ENCODE data around the gene SDK1.
"Not testable (repeated sequence)": the region's sequence is repeated elsewhere in the genome, so short reads cannot be mapped to it uniquely, and the experiment has no call there.

The SDK1 gene

DNA sequence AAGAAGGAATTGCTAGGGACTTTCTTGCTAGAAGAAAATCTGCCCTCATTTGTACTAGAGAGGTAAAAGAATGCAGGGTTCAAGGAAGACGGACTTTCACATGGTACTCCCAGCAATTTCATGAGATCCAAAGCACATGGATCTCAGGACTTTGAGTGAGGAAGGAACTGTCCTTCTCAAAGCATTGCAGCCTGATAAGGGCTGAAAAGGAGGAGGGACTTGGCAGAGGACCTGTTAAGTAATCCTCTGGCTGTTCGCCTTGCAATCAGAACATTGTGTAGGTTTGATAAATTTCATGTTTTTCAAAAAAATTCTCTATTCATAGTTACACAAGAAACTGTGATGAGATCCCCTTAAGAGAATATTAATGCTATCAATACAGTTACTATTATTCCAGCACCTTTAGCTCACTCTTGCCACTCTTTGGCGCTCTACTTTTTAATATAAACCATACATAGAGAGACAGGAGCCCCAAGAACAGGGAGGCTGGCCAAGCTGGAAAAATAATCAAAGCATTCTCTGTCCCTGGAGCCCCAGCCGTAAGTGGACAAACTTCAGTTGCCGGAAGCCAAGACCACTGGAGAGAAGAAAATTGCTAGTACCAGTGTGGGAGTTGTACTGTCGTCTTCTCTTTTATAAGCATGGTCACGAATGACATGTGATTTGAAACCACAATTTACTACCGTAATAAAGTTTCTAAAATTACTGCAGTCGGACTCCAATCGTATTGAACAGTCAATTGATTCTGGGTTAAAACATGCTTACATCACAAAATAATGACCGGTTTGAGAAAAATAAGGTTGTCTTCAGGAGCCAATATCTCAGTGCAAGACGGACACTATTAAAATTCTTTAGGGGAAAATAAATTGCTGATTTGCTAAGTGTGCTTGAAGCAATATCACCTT lies 424.4 kb downstream of the SDK1 start:
- TF ChIP-seq POLR2A (IDR thresholded peaks at IDR 0.05; ENCODE audit: low read length) (no peak), GATA1 (IDR thresholded peaks at IDR 0.05; ENCODE audit: low read depth, low read length) (no peak)
- DNase-seq, result no peak

DNA sequence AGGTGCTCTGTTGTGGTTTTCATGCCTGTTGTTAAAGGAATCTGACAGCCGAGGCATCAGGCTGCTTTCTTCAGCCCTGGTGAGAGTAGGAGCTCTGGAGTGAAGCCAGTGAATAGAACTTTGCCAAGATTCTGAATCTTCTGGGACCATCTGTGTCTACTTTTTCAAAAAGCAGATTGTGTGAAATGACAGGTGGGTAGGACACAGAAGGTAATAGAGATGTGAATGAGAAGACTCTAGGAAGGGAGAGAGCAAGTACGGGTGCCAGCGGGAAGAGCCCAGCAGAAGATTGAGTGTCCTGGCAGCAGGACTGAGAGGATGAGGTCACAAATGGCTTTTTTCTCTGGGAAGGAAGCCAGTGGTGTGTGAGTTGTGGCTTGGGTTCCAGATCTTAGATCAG lies 429.2 kb downstream of the SDK1 start:
- no peak for TF ChIP-seq GATA1 (IDR thresholded peaks at IDR 0.05; ENCODE audit: low read depth, low read length)
- no peak for TF ChIP-seq POLR2A (IDR thresholded peaks at IDR 0.05; ENCODE audit: low read length)
- DNase-seq, result no peak

DNA sequence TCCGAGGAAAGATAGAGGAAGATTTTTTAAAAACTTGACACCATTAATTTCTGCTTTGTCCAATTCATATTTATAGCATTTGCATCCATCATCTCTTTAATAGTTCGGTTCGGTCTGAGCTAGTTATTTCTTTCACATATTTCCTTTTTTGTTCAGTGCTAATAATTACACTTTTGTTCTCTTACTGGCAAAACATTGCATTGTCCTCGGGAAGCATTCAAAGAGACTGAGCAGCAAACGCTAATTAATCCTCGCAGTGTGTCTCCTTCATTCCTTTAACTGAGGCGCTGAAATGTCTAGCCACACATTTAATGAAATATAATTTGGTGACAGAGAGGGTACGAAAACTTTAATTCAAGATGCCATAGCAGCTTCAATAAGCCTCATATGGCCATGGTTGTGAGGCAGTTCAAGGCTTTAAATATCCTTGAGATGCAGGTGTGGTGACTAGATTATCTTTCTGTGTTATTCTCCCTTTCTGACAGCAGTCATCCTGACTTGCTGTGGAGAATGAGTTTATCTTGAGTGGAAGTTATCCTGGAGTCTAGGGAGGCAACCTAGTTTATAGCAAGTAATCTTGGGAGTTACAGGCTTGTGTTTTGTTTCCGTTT lies 431.4 kb downstream of the SDK1 start:
- TF ChIP-seq POLR2A (IDR thresholded peaks at IDR 0.05; ENCODE audit: low read length), result no peak
- TF ChIP-seq GATA1 (IDR thresholded peaks at IDR 0.05; ENCODE audit: low read depth, low read length), result no peak
- DNase-seq, result no peak

DNA sequence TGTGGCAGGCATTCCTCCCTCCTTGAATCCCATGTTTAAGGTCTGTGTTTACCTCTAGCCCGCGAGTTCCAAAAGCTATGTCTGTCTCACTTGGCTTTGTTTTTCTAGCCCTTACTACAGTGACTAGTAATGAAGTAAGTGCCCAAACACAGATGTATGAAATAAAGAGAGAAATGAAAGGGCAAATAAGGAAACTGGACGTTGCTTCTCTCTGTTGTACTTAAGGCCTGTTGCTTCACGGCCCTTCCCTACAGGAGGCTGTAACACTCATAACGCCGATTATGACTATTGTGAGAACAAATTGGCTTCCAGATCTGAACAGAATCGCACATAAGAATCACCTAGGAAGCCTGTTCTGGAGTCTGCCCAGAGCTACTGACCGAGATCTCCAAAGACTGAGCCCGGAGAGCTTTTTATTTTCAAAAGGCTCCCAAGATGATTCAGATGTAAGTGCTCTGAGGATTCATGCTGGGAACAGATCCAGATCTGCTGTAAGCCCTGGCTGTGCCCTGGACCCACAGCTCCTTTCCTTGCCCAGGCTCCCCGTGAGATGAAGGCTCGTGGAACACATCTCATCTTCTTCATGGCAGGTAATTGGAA lies 432.6 kb downstream of the SDK1 start:
- no peak for TF ChIP-seq POLR2A (IDR thresholded peaks at IDR 0.05; ENCODE audit: low read length)
- DNase-seq, result no peak

DNA sequence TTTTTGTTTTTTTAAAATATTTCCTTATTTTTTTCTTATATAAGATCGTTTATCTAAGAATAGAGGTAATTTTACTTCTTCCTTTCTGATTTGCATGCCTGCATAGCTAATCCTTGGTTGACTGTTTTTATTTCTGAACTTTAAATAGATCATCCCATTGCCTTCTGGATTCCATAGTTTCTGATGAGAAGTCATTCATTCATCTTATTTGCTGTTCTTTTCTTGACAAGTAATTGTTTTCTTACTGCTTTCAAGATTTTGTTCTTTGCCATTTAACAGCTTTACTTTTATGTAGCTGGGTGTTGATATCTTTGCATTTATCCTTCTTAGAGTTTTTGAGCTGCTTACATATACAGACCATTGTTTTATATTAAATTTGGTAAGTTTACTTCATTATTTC lies 437.9 kb downstream of the SDK1 start:
- DNase-seq, result no peak
- TF ChIP-seq POLR2A (IDR thresholded peaks at IDR 0.05; ENCODE audit: low read length) (no peak), GATA1 (IDR thresholded peaks at IDR 0.05; ENCODE audit: low read depth, low read length) (no peak)

DNA sequence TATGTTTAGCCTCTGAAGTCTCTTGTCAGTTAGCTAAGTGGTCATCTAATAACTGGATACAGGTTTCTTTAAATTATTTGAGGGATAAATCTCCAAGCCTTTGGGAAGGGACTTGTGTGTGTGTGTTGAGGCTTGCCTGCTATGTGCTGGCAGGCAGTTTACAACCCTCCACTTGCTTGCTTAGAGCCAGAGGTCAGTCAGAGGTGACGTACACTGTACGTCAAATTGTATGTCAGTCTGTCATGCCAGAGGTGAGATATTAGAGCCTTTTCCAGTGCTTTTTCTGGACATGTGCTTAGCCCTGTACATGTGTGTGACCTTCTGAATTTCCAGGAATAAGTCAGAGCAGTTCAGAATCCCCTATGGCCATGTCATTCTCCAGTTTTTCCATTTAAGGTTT lies 438.9 kb downstream of the SDK1 start:
- TF ChIP-seq GATA1 (IDR thresholded peaks at IDR 0.05; ENCODE audit: low read depth, low read length) (no peak), POLR2A (IDR thresholded peaks at IDR 0.05; ENCODE audit: low read length) (no peak)
- DNase-seq, result no peak

DNA sequence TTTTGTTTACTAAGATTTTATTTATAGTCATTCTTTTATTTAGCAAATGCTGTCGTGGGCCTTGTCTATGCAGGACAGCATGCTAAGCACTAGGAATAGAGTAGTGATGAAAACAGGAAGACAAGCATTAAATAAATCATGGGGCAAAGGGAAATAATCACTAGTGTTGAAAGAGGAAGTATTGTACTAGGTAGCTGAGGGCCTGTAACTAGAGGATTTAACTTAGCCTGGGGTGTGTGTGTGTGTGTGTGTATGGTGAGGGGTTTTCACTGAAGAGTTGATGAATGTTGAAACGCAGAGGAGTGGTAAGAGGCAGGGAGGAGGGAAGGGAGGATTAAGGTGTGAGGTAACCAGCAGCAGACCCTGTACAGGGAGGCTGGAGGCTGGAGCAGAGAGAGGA lies 446.4 kb downstream of the SDK1 start:
- no peak for TF ChIP-seq GATA1 (IDR thresholded peaks at IDR 0.05; ENCODE audit: low read depth, low read length)
- no peak for TF ChIP-seq POLR2A (IDR thresholded peaks at IDR 0.05; ENCODE audit: low read length)
- no peak for DNase-seq

DNA sequence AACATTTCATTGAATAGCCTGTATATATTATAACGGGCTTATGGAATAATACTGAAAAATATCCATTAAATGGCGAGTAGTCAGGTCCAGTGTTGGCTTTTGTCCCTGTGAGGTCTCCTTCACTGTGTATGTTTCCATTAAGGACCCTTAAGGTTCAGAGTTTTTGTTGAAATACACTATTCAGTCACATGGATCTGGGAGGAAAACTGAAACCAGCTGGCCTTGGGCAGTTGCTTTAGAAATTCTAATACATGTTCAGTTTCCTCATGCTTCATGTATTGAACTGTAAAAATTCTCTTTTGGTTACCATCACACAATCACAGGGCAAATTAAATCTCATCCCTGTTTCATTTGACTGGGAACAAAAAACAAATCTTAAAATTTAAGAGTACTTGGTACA lies 447.3 kb downstream of the SDK1 start:
- no peak for DNase-seq
- TF ChIP-seq GATA1 (IDR thresholded peaks at IDR 0.05; ENCODE audit: low read depth, low read length), result no peak
- TF ChIP-seq POLR2A (IDR thresholded peaks at IDR 0.05; ENCODE audit: low read length), result no peak

DNA sequence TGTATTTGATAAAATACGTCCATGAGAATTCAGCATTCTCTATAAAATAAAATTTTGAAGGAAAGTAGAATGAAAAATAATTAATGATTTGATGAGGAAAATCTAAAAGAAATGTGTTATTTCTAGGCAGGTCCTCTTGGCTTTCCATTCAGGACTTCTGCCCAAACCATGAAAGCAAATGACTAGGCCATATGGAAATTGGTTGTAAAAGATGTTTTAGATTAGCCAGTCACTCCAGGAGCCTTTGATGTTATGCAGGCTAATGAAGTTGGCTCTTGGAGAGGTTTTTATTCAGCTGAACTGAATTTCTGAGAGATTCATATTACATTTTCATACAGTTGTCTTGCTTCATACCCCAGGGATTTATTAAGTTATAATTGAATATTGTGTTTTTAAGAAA lies 452.8 kb downstream of the SDK1 start:
- no peak for DNase-seq
- no peak for TF ChIP-seq GATA1 (IDR thresholded peaks at IDR 0.05; ENCODE audit: low read depth, low read length)

DNA sequence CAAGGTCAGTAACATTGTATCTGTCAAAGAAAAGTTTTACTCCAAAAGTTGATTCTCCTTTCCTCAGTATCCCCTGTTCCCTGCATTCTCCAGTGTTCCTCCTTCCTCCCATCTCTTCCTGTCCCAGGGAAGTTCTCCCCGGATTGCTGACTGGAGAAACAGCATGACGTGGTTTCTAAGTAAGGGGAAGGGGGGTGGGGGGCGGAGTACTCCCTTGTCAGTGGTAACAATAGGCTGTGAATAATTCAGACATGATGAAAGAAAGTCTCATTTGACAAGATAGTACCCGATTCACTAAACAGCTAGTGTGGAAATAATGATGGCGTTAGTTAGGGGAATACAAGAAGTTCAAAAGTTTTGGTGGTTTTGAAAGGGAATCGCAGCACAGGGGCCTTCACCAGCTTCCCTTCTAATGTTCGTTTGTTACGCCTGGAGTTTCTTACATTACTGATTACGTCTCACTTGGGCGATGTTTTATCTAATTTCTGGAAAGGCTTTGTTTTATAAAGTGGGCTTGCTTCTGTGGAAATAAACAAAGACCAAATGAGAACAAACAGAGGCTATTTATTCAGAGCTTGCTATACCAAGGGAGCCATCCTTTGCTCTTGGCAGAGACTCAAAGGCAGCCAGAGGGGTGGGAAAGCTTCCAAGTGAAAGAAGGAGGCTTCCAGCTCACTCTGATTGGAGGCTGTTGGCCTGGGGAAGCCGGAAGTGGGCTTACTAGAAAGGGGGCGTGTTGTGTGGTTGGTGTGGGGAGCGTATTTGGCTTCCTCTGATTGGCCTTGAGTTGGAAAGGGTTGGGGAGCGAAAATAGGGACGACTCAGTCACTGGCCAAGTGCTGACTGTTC lies 453.7 kb downstream of the SDK1 start:
- DNase-seq, result no peak

DNA sequence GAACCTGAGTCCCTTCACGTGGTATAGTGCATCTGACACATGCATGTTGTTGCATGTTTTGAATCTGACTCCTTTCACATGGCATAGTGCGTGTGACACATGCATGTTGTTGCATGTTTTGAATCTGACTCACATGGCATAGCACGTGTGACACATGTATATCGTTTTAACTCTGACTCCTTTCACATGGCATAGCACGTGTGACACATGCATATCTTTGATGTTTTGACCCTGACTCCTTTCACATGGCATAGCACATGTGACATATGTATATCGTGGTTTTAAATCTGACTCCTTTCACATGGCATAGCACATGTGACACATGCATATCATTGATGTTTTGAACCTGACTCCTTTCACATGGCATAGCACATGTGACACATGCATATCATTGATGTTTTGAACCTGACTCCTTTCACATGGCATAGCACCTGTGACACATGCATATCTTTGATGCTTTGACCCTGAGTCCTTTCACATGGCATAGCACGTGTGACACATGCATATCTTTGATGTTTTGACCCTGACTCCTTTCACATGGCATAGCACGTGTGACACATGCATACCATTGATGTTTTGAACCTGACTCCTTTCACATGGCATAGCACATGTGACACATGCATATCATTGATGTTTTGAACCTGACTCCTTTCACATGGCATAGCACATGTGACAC lies 454.9 kb downstream of the SDK1 start:
- not testable (repeated sequence) for DNase-seq

More for the DNA sequence above, 453.7 kb downstream of the SDK1 start:
- TF ChIP-seq POLR2A (IDR thresholded peaks at IDR 0.05; ENCODE audit: low read length) (no peak), GATA1 (IDR thresholded peaks at IDR 0.05; ENCODE audit: low read depth, low read length) (no peak)

DNA sequence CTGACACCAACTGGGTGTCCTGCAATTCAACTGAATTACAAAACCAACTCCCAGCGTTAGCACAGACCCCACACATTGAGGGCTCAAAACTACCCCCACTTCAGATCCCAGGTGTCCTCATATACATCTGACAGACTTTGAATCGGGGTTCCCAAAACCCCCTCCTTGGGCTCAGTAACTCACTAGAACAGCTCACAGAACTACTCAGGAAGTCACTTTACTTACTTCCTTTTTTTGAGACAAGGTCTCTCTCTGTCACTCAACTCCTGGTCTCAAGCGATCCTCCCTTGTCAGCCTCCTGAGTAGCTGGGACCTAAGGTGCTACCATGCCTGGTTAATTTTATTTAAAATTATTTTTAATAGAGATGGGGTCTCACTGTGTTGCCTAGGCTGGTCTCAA lies 456.0 kb downstream of the SDK1 start:
- TF ChIP-seq GATA1 (IDR thresholded peaks at IDR 0.05; ENCODE audit: low read depth, low read length), result no peak
- no peak for TF ChIP-seq POLR2A (IDR thresholded peaks at IDR 0.05; ENCODE audit: low read length)
- DNase-seq, result no peak

DNA sequence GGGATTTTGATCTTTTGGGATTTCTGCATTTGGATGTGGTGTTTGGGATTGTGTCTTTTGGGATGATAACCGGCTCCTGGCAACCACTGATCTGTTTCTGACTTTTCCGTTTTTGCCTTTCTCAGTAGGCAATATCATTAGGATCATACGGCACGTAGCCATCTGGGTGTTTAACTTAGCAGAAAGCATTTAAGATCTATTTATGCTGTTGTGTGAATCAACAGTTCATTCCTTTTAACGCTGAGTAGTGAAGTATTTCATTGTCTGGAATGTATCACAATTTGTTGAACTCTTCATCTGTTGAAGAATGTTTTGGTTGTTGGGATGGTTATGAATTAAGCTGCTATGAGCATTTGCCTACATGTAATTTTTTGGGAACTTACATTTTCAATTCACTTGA lies 459.6 kb downstream of the SDK1 start:
- TF ChIP-seq POLR2A (IDR thresholded peaks at IDR 0.05; ENCODE audit: low read length), result no peak
- TF ChIP-seq GATA1 (IDR thresholded peaks at IDR 0.05; ENCODE audit: low read depth, low read length), result no peak
- DNase-seq, result no peak
